Limb (tissue), 2 donors: Measurements from ENCODE around the gene ZBTB7B.
A peak's percentile ranks its signal among the peaks of the same experiment; 100 is the strongest.

Experiments used
- DNase-seq, 2 donors: peaks; one replicate each; pipeline ENCODE4 v3.0.0-alpha.2; 2016; ENCODE audit errors: extremely low spot score in 2 of 2

The ZBTB7B gene

GRCh38 chr1:155037043-155037442 lies 34.4 kb downstream of the ZBTB7B start:
- DNase-seq = no peak

GRCh38 chr1:155037851-155038441 lies 35.3 kb downstream of the ZBTB7B start:
- DNase-seq = no peak

DNA sequence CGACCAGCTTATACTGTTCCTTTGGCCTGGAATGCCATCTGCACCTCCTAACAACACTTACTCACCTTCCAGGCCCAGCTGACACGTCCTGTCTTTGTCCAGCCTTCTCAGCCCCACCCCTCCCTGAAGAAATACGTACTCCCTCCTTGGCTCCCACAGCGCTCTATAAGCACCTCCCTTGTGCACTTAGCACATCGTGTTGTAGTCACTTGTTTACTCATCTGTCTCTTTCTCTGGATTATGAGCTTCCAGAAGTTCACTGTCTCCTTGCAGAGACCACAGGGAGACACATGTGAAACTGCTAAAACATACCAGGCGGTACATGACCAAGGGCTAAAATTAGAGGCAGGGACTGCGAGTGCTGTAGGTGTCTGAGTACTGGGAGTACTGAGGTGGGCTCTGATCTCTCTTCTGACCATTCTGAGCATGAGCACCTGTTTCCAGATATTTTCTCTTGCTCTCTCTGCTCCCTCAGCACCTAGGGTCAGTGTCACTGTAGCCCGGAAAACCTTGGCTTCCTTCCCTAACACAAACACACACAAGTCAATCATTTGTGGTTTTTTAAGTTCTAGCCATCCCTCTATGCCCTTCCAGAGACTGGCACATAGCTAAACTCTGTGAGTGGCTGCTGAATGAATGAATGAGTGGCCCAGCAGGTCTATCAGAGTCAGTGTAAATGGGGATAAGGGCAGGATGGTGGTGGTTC lies 36.2 kb downstream of the ZBTB7B start:
- DNase-seq = no peak

GRCh38 chr1:155039308-155039669 lies 36.7 kb downstream of the ZBTB7B start:
- no peak for DNase-seq

GRCh38 chr1:155040358-155041093 lies 37.9 kb downstream of the ZBTB7B start:
- DNase-seq = no peak

DNA sequence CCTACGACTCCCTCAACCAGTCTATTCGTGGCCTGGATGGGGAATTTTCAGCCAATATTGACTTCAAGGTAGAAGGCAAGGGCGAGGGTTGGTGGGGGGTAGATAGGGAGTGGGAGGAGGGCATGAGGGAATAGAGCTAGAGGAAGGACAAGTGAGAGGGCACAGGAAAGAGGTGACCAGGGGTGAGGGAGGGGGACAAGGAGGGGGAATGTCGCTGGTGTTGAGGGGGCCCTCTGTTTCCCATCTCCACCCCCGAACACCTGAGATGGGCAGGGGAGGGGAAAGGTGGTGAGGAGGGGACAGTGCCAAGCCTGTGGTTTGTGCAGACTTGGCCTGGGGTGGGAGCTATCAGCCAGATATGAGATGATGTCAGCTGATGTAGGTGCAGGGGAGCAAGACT lies 40.2 kb downstream of the ZBTB7B start:
- DNase-seq = no peak

DNA sequence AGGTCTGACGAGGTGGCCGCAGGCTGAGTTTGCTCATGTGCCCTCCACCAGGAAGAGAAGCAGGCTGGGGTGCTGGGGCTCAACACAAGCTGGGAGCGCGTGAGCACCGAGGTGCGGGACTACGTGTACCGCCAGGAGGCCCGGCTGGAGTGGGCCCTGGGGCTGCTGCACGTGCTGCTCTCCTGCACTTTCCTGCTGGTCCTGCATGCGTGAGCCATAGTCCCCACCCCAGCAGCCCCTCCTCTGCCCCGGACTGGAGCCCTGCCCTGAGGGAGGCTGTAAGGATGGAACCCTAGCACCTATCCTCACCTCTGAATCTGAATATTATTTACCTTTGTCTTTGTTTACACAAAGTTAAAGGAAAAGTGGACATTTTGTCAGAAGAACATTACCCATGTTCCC lies 40.7 kb downstream of the ZBTB7B start:
- no peak for DNase-seq

- DNase-seq = no peak
These were observed 41.2 kb downstream of the ZBTB7B start for GRCh38 chr1:155043793-155044192.

DNA sequence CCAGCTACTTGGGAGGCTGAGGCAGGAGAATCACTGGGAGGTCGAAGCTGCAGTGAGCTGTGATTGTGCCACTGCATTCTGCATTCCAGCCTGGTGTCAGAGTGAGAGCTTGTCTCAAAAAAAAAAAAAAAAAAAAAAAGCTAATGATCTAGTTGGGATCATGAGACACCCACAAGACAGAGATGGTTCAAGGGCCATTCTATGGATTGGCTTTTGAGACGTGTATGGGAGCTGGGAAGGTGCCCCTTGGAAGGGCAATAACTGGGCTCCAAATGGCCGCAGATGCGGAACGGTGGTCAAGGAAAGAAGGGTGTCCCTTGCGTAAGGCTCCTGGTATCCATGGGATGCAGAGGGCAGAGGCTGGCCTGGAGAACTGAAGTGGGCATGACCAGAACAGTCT lies 41.8 kb downstream of the ZBTB7B start:
- no peak for DNase-seq

- DNase-seq = no peak
These were observed 42.4 kb downstream of the ZBTB7B start for GRCh38 chr1:155044812-155045657.

DNA sequence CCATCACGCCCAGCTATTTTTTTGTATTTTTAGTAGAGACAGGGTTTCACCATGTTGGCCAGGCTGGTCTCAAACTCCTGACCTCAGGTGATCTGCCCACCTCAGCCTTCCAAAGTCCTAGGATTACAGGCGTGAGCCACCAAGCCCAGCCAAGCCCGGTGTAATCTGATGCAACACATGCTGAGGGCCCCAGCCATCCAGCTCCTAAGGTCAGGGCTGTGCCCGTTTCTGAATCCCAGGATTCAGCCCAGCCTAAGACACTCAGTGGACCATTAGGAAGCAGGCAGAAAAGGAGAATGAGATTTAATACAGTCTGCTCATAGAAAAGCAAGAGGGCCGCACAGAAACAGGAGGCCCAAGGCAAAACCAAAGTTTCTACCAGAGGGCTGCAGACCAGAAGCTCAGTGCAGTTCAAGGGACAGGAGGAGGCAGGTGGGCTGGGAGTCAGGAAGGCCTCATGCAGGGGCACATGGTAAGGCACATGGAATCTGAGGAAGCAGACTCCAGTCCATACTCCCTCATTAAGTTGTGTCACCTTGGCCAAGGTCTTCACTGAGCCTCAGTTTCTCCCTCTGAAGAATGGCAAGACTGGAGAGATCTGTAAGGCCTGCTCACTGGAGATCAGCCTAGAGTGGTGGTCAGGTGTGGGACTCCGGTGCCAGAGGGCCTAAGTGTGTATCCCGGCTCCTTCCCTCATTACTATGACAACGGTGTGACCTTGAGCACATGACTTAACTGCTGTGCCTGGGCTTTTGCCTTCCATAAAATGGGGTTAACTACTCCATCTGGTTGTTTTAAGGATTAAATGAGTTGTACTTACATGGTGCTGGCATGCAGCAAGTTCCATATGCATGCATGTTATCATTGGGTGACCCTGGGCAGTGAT lies 46.1 kb downstream of the ZBTB7B start:
- no peak for DNase-seq

- no peak for DNase-seq
These were observed 47.3 kb downstream of the ZBTB7B start for GRCh38 chr1:155049651-155050559.

- peak; percentile 67 to 91 for DNase-seq
These were observed 48.1 kb downstream of the ZBTB7B start, which contains the start of gene ADAM15 for GRCh38 chr1:155050560-155051341. ADAM15 (plus strand) TSS chr1:155051316; CDS start chr1:155051387, 71 bp downstream.

GRCh38 chr1:155051342-155051776 lies 48.8 kb downstream of the ZBTB7B start:
- no peak for DNase-seq

- peak in 1 of 2 donors; percentile 49 for DNase-seq
These were observed 49.3 kb downstream of the ZBTB7B start for GRCh38 chr1:155051777-155052398.

DNA sequence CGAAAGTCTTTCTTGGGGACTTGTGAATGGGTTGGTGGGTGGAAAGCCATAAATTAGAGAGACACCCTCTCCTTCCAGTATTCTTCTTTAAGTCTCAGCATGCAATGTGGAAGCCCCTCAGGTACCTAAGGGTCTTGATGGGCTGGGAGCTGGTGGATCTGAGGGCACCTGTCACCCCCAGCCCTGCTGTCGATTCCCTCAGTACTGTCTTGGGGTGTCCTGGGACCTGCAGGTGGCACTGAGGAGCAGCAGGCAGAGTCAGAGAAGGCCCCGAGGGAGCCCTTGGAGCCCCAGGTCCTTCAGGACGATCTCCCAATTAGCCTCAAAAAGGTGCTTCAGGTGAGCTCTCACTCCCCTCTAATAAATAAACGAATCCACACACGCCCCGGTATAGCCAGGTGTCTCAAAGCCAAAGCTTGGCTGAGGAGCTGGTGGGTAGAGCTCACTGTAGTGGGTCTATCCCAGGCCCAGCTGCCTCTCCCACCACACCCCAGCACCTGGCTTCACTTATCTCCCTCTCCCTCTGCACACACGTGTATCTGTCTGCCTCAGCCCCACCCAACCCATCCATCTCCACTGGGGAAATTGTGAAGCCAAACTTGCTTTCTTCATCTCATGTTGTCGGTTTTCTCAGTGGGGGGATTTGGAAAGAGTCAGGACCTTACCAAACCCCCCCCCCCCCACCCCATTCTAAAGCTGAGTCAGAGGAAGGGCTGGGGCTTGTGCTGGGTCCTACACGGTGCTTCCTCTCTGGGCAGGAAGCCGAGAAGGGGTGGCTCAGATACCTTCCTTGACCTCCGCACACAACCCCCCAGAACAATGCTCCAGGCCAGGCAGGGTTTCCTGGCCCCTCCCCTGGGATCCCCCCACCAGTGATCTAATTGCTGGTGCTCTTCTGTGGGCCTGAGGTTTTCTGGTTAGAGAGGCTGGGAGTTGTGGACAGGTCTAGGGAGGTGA lies 50.1 kb downstream of the ZBTB7B start:
- DNase-seq = no peak

GRCh38 chr1:155053531-155054105 lies 51.0 kb downstream of the ZBTB7B start:
- DNase-seq = no peak
